ENCODE results near the gene DEGS1. TPM values are rescaled to one million over a fixed set of nuclear protein-coding genes. Genes with fewer than 3 reads are reported as not detected.

The DEGS1 gene
- total RNA-seq, 1 donor from 2014 or later, result 72.0 TPM

GRCh38 chr1:224172229-224172628, 10.8 kb upstream of the DEGS1 start:
- no peak for ATAC-seq
- H3K27ac ChIP-seq, result no peak overlapping the region
- intact Hi-C loops (cut with DNase I), result no loop called here

GRCh38 chr1:224173523-224173922, 9.5 kb upstream of the DEGS1 start:
- ATAC-seq (no peak), DNase-seq (no peak)
- intact Hi-C loops (cut with DNase I), result no loop called here

More at GRCh38 chr1:224172229-224172628, 10.8 kb upstream of the DEGS1 start:
- Histone ChIP-seq H3K4me1 (peaks cover 23% of the 10 kb centered on the region), H3K36me3 (no peaks in the 10 kb centered on the region), H3K9me3 (no peaks in the 10 kb centered on the region), H3K4me3 (no peak overlapping the region), H3K27me3 (ENCODE audit: low read depth) (no peaks in the 10 kb centered on the region)
- TF ChIP-seq CTCF (IDR thresholded peaks at IDR 0.05), result no peak
- no peak for DNase-seq

GRCh38 chr1:224175617-224176016, 7.4 kb upstream of the DEGS1 start:
- ATAC-seq (peak in 1 of 2 donors; percentile 68), DNase-seq (no peak)
- no peak overlapping the region for H3K27ac ChIP-seq
- no peaks in the 10 kb centered on the region for H3K27me3 ChIP-seq (ENCODE audit: low read depth)
- H3K4me3 ChIP-seq, result no peak overlapping the region
- no peaks in the 10 kb centered on the region for H3K9me3 ChIP-seq
- no peak for TF ChIP-seq CTCF (IDR thresholded peaks at IDR 0.05)
- no peaks in the 10 kb centered on the region for H3K36me3 ChIP-seq
- intact Hi-C loops (cut with DNase I), result no loop called here
- peaks cover 5% of the 10 kb centered on the region for H3K4me1 ChIP-seq

More at GRCh38 chr1:224173523-224173922, 9.5 kb upstream of the DEGS1 start:
- Histone ChIP-seq H3K4me3 (no peak overlapping the region), H3K27ac (no peak overlapping the region), H3K27me3 (ENCODE audit: low read depth) (no peaks in the 10 kb centered on the region), H3K9me3 (no peaks in the 10 kb centered on the region), H3K4me1 (peaks cover 23% of the 10 kb centered on the region), H3K36me3 (no peaks in the 10 kb centered on the region)
- no peak for TF ChIP-seq CTCF (IDR thresholded peaks at IDR 0.05)

- no peak for TF ChIP-seq CTCF (IDR thresholded peaks at IDR 0.05)
- DNase-seq (no peak), ATAC-seq (no peak)
- no peak overlapping the region for H3K27ac ChIP-seq
- no peak overlapping the region for H3K4me3 ChIP-seq
- H3K9me3 ChIP-seq, result no peaks in the 10 kb centered on the region
- peaks cover 13% of the 10 kb centered on the region for H3K4me1 ChIP-seq
- H3K36me3 ChIP-seq, result no peaks in the 10 kb centered on the region
- no peaks in the 10 kb centered on the region for H3K27me3 ChIP-seq (ENCODE audit: low read depth)
- intact Hi-C loops (cut with DNase I), result no loop called here
These were observed 5.6 kb upstream of the DEGS1 start for GRCh38 chr1:224177356-224177999.

GRCh38 chr1:224178894-224179293, 4.1 kb upstream of the DEGS1 start:
- Histone ChIP-seq H3K4me3 (no peak overlapping the region), H3K27me3 (ENCODE audit: low read depth) (no peaks in the 10 kb centered on the region), H3K9me3 (no peaks in the 10 kb centered on the region), H3K36me3 (no peaks in the 10 kb centered on the region), H3K4me1 (peaks cover 17% of the 10 kb centered on the region), H3K27ac (no peak overlapping the region)
- DNase-seq (no peak), ATAC-seq (no peak)
- no peak for TF ChIP-seq CTCF (IDR thresholded peaks at IDR 0.05)
- intact Hi-C loops (cut with DNase I), result no loop called here

Measured in lower lobe of right lung (tissue), 2 donors.